HepG2 (cell line): ENCODE results near the gene ADAM8. TPM values are rescaled to one million over a fixed set of nuclear protein-coding genes. Genes with fewer than 3 reads are reported as not detected.
A peak's percentile ranks its signal among the peaks of the same experiment; 100 is the strongest.

Experiments
- ATF7 ChIP-seq, 2 experiments: fragments of 450-650 bp in 1 of 2; sonication (generic) in 1 of 2; formaldehyde crosslinking in 1 of 2; IDR thresholded peaks; 2 replicates each; pipeline versions ENCODE4 v1.4.0 to v1.6.1; 2016 to 2020; ENCODE audit warnings: antibody characterized with exemption in 1 of 2, mild to moderate bottlenecking in 1 of 2, missing genetic modification reagents in 1 of 2
- ATF7-NPFF ChIP-seq: sonication (generic); formaldehyde crosslinking; IDR thresholded peaks from 2 replicates; pipeline ENCODE4 v1.8.1; 2023; ENCODE audit warnings: mild to moderate bottlenecking, low read depth, missing genetic modification reagents, moderate library complexity
- ATRX ChIP-seq: sonication (generic); formaldehyde crosslinking; IDR thresholded peaks from 2 replicates; pipeline ENCODE4 v1.4.0; 2020; ENCODE audit warnings: missing genetic modification reagents, borderline replicate concordance
- FOSL2 ChIP-seq: sonication (generic); formaldehyde crosslinking; IDR thresholded peaks from 2 replicates; pipeline ENCODE4 v1.4.0; 2020; ENCODE audit warnings: missing genetic modification reagents
- GLMP ChIP-seq: sonication (generic); formaldehyde crosslinking; IDR thresholded peaks from 2 replicates; pipeline ENCODE4 v1.9.0; 2021; ENCODE audit warnings: missing genetic modification reagents, mild to moderate bottlenecking, borderline replicate concordance
- HMGXB4 ChIP-seq, 2 experiments: sonication (generic) in 1 of 2; formaldehyde crosslinking in 1 of 2; IDR thresholded peaks; 2 replicates each; pipeline versions ENCODE4 v1.4.0 to v1.6.1; 2018 to 2020; ENCODE audit warnings: missing genetic modification reagents in 2 of 2, borderline replicate concordance in 1 of 2, low read depth in 1 of 2, mild to moderate bottlenecking in 1 of 2, missing biosample characterization in 1 of 2
- PAWR ChIP-seq: sonication (generic); formaldehyde crosslinking; IDR thresholded peaks from 2 replicates; pipeline ENCODE4 v1.4.0; 2020; ENCODE audit warnings: missing genetic modification reagents, mild to moderate bottlenecking, borderline replicate concordance
- REXO4 ChIP-seq: sonication (generic); formaldehyde crosslinking; IDR thresholded peaks from 2 replicates; pipeline ENCODE4 v1.8.0; 2022; ENCODE audit warnings: missing genetic modification reagents, mild to moderate bottlenecking, borderline replicate concordance
- RFX3 ChIP-seq: IDR thresholded peaks from 2 replicates; pipeline ENCODE4 v1.6.1; 2016; ENCODE audit warnings: missing biosample characterization, missing genetic modification reagents
- RFXANK ChIP-seq: IDR thresholded peaks from 2 replicates; pipeline ENCODE4 v1.6.1; 2016
- SETDB1 ChIP-seq: sonication (generic); formaldehyde crosslinking; IDR thresholded peaks from 2 replicates; pipeline ENCODE4 v1.5.1; 2020; ENCODE audit warnings: missing genetic modification reagents, mild to moderate bottlenecking, borderline replicate concordance
- YEATS4 ChIP-seq: sonication (generic); formaldehyde crosslinking; IDR thresholded peaks from 2 replicates; pipeline ENCODE4 v1.4.0; 2020; ENCODE audit warnings: missing genetic modification reagents, borderline replicate concordance
- ZFP82 ChIP-seq: sonication (generic); formaldehyde crosslinking; IDR thresholded peaks from 2 replicates; pipeline ENCODE4 v1.5.1; 2020; ENCODE audit warnings: mild to moderate bottlenecking, missing genetic modification reagents, borderline replicate concordance
- ZNF205 ChIP-seq: IDR thresholded peaks from 2 replicates; pipeline ENCODE4 v1.6.1; 2018; ENCODE audit warnings: missing biosample characterization, missing genetic modification reagents
- ZNF253 ChIP-seq: sonication (generic); formaldehyde crosslinking; IDR thresholded peaks from 2 replicates; pipeline ENCODE4 v1.8.0; 2022; ENCODE audit warnings: mild to moderate bottlenecking, missing genetic modification reagents, borderline replicate concordance
- ZNF264 ChIP-seq: sonication (generic); formaldehyde crosslinking; IDR thresholded peaks from 2 replicates; pipeline ENCODE4 v1.4.0; 2020; ENCODE audit warnings: missing genetic modification reagents
- ZNF33A ChIP-seq: sonication (generic); formaldehyde crosslinking; IDR thresholded peaks from 2 replicates; pipeline ENCODE4 v1.5.1; 2020; ENCODE audit warnings: missing genetic modification reagents, mild to moderate bottlenecking, moderate library complexity, borderline replicate concordance
- ZNF468 ChIP-seq: sonication (generic); formaldehyde crosslinking; IDR thresholded peaks from 2 replicates; pipeline ENCODE4 v1.8.0; 2022; ENCODE audit warnings: mild to moderate bottlenecking, moderate library complexity, missing genetic modification reagents
- ZNF510 ChIP-seq: sonication (generic); formaldehyde crosslinking; IDR thresholded peaks from 2 replicates; pipeline ENCODE4 v1.4.0; 2020; ENCODE audit warnings: low read depth, mild to moderate bottlenecking, missing genetic modification reagents
- ZNF616 ChIP-seq: sonication (generic); formaldehyde crosslinking; IDR thresholded peaks from 2 replicates; pipeline ENCODE4 v1.5.0; 2020; ENCODE audit warnings: low read depth, mild to moderate bottlenecking, missing genetic modification reagents
- ZNF639 ChIP-seq: conservative IDR thresholded peaks from 2 replicates; pipeline ENCODE4 v1.6.1; 2018; ENCODE audit warnings: missing genetic modification reagents
- ZNF670 ChIP-seq: sonication (generic); formaldehyde crosslinking; IDR thresholded peaks from 2 replicates; pipeline ENCODE4 v1.8.0; 2022; ENCODE audit warnings: mild to moderate bottlenecking, missing genetic modification reagents, borderline replicate concordance
- ZNF792 ChIP-seq: IDR thresholded peaks from 2 replicates; pipeline ENCODE4 v1.6.1; 2016
- polyA plus RNA-seq, 8 experiments: library from polyadenylated mRNA; depleted of rRNA in 3 of 8; stranded (reverse) in 7 of 8; unstranded in 1 of 8; fragments of >200 nt; fragmentation: Illumina TruSeq in 4 of 8; extraction: Trizol in 4 of 8; gene quantifications; 2 replicates each; pipeline versions ENCODE4 v1.2.1 to v1.2.3, GENCODE V29; 2011 to 2016; ENCODE audit warnings: low read depth in 4 of 8, missing spikeins in 1 of 8, mixed read lengths in 1 of 8; ENCODE audit not compliant: insufficient read depth in 1 of 8
- total RNA-seq, 5 experiments: library from RNA; depleted of rRNA; stranded (reverse); fragments of >200 nt; fragmentation: Illumina TruSeq; extraction: Trizol; gene quantifications; 2 replicates each; pipeline ENCODE4 v1.2.3, GENCODE V29; 2016; ENCODE audit warnings: low read depth in 1 of 5
- TF ChIP-seq, protein P1 (sequence below): sonication (generic); formaldehyde crosslinking; IDR thresholded peaks from 2 replicates; pipeline ENCODE4 v1.4.0; 2020; ENCODE audit warnings: low read depth, mild to moderate bottlenecking, missing genetic modification reagents

Gene ADAM8
- total and polyA plus RNA-seq, 2 of the 13 experiments (the other 11 are each of a cell fraction or from before 2014, with no cell fraction given), result 0.24 to 0.93 TPM

DNA sequence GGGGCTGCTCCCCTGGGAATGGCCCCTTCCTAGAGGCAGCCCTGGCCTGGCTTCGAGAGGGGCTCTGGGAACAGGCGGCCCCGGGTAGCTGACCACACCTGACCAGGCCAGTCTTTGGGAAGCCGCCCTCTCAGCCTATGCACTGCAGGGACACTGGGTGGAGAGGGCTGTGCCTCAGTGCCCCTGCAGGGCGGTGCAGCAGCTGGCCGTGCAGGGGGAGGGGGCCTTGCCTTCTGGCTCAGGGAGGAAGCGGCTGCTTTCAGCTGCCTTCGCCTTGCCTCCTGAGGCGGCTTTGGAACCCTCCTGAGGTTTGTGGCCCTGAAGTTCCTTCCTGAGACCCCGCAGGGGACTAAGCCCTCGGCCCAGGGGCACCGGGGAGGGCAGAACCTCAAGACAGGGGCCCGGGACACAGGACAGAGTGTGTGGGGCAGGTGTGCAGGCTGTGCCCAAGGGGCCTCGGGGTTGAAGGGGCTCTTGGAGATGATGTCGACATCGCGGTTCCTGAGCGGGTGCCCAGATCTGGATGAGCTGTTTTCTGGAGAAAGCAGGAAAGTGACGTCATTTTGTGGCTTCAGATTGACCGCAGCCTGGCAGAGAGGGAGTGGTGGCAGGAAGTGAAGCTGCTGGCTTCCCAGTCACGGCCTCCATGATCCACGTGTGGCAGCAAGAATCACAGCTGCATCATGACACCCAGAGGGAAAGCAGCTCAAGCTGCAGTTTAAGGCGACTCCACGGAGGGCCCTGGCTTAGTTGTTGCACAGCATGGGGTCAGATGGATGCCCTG, 17.7 kb downstream of the ADAM8 start (continued):
- TF ChIP-seq ZNF33A (CRISPR knock-in tag), result no peak
- TF ChIP-seq YEATS4 (CRISPR knock-in tag), result no peak
- peak; percentile 99 for TF ChIP-seq ATF7 (IDR thresholded peaks at IDR 0.05)
- TF ChIP-seq ATF7 (CRISPR knock-in tag; IDR thresholded peaks at IDR 0.05), result no peak
- no peak for TF ChIP-seq ZNF510 (CRISPR knock-in tag)
- TF ChIP-seq ZNF264 (CRISPR knock-in tag), result no peak
- TF ChIP-seq ZNF253 (CRISPR knock-in tag), result no peak
- TF ChIP-seq GLMP (CRISPR knock-in tag), result no peak
- TF ChIP-seq, protein P1, sequence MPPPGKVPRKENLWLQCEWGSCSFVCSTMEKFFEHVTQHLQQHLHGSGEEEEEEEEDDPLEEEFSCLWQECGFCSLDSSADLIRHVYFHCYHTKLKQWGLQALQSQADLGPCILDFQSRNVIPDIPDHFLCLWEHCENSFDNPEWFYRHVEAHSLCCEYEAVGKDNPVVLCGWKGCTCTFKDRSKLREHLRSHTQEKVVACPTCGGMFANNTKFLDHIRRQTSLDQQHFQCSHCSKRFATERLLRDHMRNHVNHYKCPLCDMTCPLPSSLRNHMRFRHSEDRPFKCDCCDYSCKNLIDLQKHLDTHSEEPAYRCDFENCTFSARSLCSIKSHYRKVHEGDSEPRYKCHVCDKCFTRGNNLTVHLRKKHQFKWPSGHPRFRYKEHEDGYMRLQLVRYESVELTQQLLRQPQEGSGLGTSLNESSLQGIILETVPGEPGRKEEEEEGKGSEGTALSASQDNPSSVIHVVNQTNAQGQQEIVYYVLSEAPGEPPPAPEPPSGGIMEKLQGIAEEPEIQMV (CRISPR knock-in tag), result no peak
- TF ChIP-seq ATF7-NPFF, result no peak
- TF ChIP-seq REXO4 (CRISPR knock-in tag), result no peak
- no peak for TF ChIP-seq ZNF468 (CRISPR knock-in tag)
- no peak for TF ChIP-seq SETDB1 (CRISPR knock-in tag)
- TF ChIP-seq RFX3 (CRISPR knock-in tag), result no peak
- TF ChIP-seq PAWR, result no peak
- TF ChIP-seq RFXANK (CRISPR knock-in tag), result no peak
- no peak for TF ChIP-seq ZNF670 (CRISPR knock-in tag)
- no peak for TF ChIP-seq ZFP82
- peak; percentile 37; the same call in 1 of the 2 replicates for TF ChIP-seq FOSL2 (CRISPR knock-in tag)
- TF ChIP-seq ZNF205 (CRISPR knock-in tag), result no peak
- TF ChIP-seq ZNF616 (CRISPR knock-in tag), result no peak
- no peak for TF ChIP-seq ZNF792 (CRISPR knock-in tag)
- no peak for TF ChIP-seq HMGXB4 (CRISPR knock-in tag; IDR thresholded peaks at IDR 0.05; ENCODE audit: borderline replicate concordance in 1 of 2, low read depth in 1 of 2)
- no peak for TF ChIP-seq ATRX (CRISPR knock-in tag)
- no peak for TF ChIP-seq ZNF639
